Uterus (tissue), 4 donors: Measurements from ENCODE around the gene ECHS1. TPM values are rescaled to one million over a fixed set of nuclear protein-coding genes. Genes with fewer than 3 reads are reported as not detected.

Experiments used
- DNase-seq, 2 donors: peaks; one replicate each; pipeline ENCODE4 v3.0.0-alpha.2; 2019 to 2020
- H3K27ac ChIP-seq, 2 donors: fragments of 200-600 bp; sonication (generic); 1 replicate in 1 of 2; 2 replicates in 1 of 2; pipeline ENCODE4 v1.5.1; 2016 to 2018
- H3K27me3 ChIP-seq, 2 donors: fragments of 200-600 bp; sonication (generic); one replicate each; pipeline ENCODE4 v1.5.1; 2018 to 2019; ENCODE audit warnings: control low read depth in 1 of 2
- H3K36me3 ChIP-seq, 2 donors: fragments of 200-600 bp; sonication (generic); one replicate each; pipeline ENCODE4 v1.5.1; 2019; ENCODE audit warnings: control low read depth in 1 of 2
- H3K4me1 ChIP-seq, 2 donors: fragments of 200-600 bp; sonication (generic); one replicate each; pipeline ENCODE4 v1.5.1; 2018 to 2019; ENCODE audit warnings: control low read depth in 1 of 2
- H3K4me3 ChIP-seq, 2 donors: fragments of 200-600 bp; sonication (generic); 1 replicate in 1 of 2; 2 replicates in 1 of 2; pipeline ENCODE4 v1.5.1; 2018 to 2019; ENCODE audit warnings: mild to moderate bottlenecking in 1 of 2
- H3K9me3 ChIP-seq, 2 donors: fragments of 200-600 bp; sonication (generic); one replicate each; pipeline ENCODE4 v1.5.1; 2019; ENCODE audit warnings: control low read depth in 1 of 2
- POLR2A ChIP-seq, 2 donors: fragments of 450-650 bp; IDR thresholded peaks; one replicate each; pipeline ENCODE4 v1.6.1; 2016; ENCODE audit warnings: antibody characterized with exemption in 2 of 2, mild to moderate bottlenecking in 1 of 2, moderate library complexity in 1 of 2
- intact Hi-C: fragments of 100-400 bp; cut with DNase I; formaldehyde crosslinking; loops from one replicate; pipeline ENCODE4 v1.15.1; 2023; ENCODE audit warnings: low total_unique reads
- total RNA-seq, 4 donors: library from RNA; depleted of rRNA in 3 of 4; stranded (reverse); fragments of >200 nt in 3 of 4; gene quantifications; one replicate each; pipeline versions ENCODE4 v1.1.0 to v1.2.4, GENCODE V29; 2014 to 2023
- TF ChIP-seq, protein P1 (sequence below), 4 experiments: fragments of 200-600 bp in 2 of 4; fragments of 450-650 bp in 2 of 4; sonication (generic) in 2 of 4; IDR thresholded peaks; one replicate each; pipeline ENCODE4 v1.5.1; 2016 to 2019; ENCODE audit warnings: antibody characterized with exemption in 4 of 4, mild to moderate bottlenecking in 2 of 4, moderate library complexity in 1 of 4
- donor health status: DM: yes; HTN: yes; CAD: no.

Gene ECHS1
- total RNA-seq, 4 donors from 2014 or later: 28.2 to 48.8 (median 45.1) TPM

DNA sequence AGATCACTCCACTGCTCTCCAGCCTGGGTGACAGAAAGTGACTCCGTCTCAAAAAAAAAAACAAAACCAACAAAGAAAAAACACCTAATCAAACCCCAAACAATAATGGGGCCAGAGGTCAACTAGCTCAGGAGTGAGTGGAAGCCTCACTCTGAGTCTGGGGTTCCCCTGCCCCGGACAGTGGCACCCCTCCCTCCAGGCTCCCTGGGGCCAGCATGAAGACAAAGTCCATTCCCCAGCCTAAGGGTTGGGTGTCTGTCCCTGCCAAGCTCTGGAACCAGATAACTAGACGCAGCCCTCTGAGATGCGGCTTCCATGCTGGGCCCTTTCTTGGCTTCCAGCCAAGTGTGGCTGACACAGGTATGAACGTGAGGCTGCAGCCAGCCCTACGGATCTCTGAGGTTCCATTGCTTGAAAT, 13.6 kb downstream of the ECHS1 start:
- intact Hi-C loops: no loop called here
- H3K27ac ChIP-seq: no peak overlapping the region
- H3K4me1 ChIP-seq: no peaks in the 10 kb centered on the region
- no peaks in the 10 kb centered on the region for H3K9me3 ChIP-seq
- no peak for TF ChIP-seq POLR2A (IDR thresholded peaks at IDR 0.05)
- TF ChIP-seq, protein P1, sequence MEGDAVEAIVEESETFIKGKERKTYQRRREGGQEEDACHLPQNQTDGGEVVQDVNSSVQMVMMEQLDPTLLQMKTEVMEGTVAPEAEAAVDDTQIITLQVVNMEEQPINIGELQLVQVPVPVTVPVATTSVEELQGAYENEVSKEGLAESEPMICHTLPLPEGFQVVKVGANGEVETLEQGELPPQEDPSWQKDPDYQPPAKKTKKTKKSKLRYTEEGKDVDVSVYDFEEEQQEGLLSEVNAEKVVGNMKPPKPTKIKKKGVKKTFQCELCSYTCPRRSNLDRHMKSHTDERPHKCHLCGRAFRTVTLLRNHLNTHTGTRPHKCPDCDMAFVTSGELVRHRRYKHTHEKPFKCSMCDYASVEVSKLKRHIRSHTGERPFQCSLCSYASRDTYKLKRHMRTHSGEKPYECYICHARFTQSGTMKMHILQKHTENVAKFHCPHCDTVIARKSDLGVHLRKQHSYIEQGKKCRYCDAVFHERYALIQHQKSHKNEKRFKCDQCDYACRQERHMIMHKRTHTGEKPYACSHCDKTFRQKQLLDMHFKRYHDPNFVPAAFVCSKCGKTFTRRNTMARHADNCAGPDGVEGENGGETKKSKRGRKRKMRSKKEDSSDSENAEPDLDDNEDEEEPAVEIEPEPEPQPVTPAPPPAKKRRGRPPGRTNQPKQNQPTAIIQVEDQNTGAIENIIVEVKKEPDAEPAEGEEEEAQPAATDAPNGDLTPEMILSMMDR (IDR thresholded peaks at IDR 0.05): no peak
- no peak overlapping the region for H3K4me3 ChIP-seq
- H3K27me3 ChIP-seq: no peaks in the 10 kb centered on the region
- DNase-seq: no peak
- H3K36me3 ChIP-seq: no peaks in the 10 kb centered on the region

DNA sequence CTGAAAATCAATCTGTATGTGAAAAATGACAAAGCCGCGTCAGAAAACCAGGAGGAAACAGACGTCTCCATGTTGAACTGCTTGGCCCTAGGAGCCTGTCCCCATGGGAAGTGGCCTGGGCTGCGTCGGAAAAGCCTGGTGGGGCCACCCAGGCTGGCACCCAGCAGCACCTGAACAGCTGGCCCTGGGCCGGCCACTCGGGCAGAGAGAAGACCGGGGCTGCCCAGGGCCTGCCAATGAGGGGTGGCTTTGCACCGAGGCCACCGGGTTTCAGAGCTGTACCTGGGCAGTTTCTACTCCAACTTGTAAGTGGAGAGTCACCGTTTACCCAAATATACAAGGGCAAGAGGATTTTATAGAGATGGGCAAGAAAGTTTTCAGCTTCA, 14.2 kb downstream of the ECHS1 start:
- intact Hi-C loops: no loop called here
- H3K27me3 ChIP-seq: no peaks in the 10 kb centered on the region
- no peak overlapping the region for H3K27ac ChIP-seq
- TF ChIP-seq POLR2A (IDR thresholded peaks at IDR 0.05): no peak
- TF ChIP-seq, protein P1 (IDR thresholded peaks at IDR 0.05): no peak
- H3K4me3 ChIP-seq: no peak overlapping the region
- H3K9me3 ChIP-seq: no peaks in the 10 kb centered on the region
- no peak for DNase-seq
- H3K4me1 ChIP-seq: no peaks in the 10 kb centered on the region
- H3K36me3 ChIP-seq: no peaks in the 10 kb centered on the region

DNA sequence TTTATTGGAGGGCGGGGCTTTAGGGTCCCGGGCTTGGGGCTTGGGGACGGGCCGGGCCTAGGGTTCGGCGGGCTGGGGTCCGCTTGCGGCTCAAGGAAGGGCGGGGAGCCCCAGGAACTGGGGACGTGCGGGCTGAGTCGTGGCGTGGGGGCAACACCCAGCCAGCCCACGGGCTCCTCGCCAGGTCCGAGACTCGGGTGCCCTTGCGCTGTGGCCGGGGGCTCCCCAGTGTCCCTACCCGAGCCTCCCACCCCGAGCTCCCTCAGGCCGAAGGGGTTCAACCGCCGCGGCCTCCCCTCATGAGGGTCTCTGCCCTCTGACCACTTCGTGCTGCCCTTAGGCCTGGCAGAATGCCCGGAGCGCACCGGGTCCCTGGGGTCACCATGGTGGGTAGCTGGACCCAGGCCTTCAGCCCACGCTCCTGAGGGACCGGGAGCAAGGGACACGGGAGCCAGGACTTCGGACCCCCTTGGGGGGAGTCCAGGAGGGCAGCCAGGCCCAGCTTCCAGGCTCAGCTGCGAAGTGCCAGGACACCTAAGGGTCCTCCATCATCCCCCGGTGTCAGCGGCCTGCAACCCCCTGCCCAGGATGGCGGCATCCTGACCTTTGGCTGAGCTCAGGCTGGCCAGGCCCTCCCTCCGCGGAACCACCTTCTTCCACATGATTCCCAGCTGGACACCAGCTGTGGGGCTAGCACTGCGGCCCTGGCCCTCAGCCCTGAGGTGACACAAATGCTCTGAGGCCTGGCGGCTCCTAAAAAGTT, 14.8 kb downstream of the ECHS1 start:
- Histone ChIP-seq H3K36me3 (no peaks in the 10 kb centered on the region), H3K4me1 (no peaks in the 10 kb centered on the region), H3K27me3 (no peaks in the 10 kb centered on the region), H3K9me3 (no peaks in the 10 kb centered on the region), H3K27ac (peak overlapping the region in 1 of 2 donors; percentile 74), H3K4me3 (no peak overlapping the region)
- no peak for TF ChIP-seq POLR2A (IDR thresholded peaks at IDR 0.05)
- TF ChIP-seq, protein P1 (IDR thresholded peaks at IDR 0.05): no peak
- intact Hi-C loops: no loop called here
- DNase-seq: peak in 1 of 2 donors; percentile 35

DNA sequence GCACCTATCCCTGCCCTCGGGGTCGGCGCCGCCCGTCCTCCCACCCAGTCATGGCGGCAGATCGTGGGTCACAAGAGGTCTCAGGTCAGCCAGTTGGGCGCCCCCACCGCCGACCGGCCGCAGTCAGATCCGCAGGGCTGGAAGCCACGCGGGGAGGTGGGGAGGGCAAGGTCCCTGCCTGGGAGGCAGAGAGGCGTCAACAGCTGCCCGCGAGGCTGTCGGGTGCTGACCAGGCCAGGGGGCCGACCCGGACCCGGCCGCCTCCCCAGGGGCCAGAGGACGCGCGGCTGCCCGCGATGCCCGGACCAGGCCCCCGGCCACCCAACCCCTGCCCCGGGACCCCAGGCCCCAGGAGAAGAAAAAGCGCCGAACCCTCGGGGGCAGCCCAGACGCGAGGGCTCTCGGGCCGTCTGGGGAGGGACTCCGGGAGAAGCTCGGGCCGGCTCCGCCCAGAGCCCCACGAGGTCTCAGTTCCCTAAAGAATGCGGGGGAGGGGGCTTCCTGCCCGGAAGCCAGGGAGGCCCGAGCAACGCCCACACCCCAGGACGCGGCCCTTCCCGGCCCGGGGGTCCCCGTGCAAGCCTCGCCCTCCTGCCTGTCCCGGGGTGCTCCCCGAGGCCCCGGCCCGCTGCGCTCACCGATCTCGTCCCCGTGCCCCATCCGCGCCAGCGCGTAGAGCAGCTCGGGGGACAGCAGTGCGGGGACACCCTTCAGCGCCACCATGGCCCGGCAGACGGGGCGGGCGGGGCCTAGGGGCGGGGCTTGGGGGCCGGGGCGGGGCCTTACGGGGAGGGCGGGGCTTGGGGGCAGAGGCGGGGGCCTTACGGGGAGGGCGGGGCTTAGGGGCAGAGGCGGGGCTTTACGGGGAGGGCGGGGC, 15.6 kb downstream of the ECHS1 start, which contains the start of gene FUOM:
FUOM (minus strand) TSS at position 735 of the 877 bp plus-strand sequence; CDS start at position 723, 12 bp downstream.
- H3K36me3 ChIP-seq: no peaks in the 10 kb centered on the region
- H3K9me3 ChIP-seq: no peaks in the 10 kb centered on the region
- peak within 1 kb of the TSS; percentile 16 to 47 for H3K4me3 ChIP-seq
- H3K27ac ChIP-seq: peak within 1 kb of the TSS in 1 of 2 donors; percentile 74
- no peaks in the 10 kb centered on the region for H3K4me1 ChIP-seq
- TF ChIP-seq, protein P1 (IDR thresholded peaks at IDR 0.05): no peak
- TF ChIP-seq POLR2A (IDR thresholded peaks at IDR 0.05): no peak
- H3K27me3 ChIP-seq: no peaks in the 10 kb centered on the region
- peak; percentile 39 to 40 for DNase-seq
- intact Hi-C loops: no loop called here
